Left lung (tissue), 10 donors: Measurements from ENCODE around the gene DBI. TPM values are rescaled to one million over a fixed set of nuclear protein-coding genes. Genes with fewer than 3 reads are reported as not detected.

Source experiments
- ATAC-seq: fragments of 200-7000 bp; cut with Tn5 transposase; one replicate; pipeline ENCODE4 v1.9.1; 2020; ENCODE audit warnings: moderate library complexity
- DNase-seq, 4 donors: peaks; one replicate each; pipeline ENCODE4 v3.0.0-alpha.2; 2013 to 2020
- H3K27ac ChIP-seq, 2 donors: fragments of 200-600 bp; sonication (generic) in 1 of 2; one replicate each; pipeline versions ENCODE4 v1.5.0 to v1.8.0; 2020 to 2021
- H3K27me3 ChIP-seq, 2 donors: fragments of 200-600 bp; sonication (generic) in 1 of 2; one replicate each; pipeline versions ENCODE4 v1.5.0 to v1.8.0; 2020 to 2021
- H3K36me3 ChIP-seq, 2 donors: fragments of 200-600 bp; sonication (generic) in 1 of 2; one replicate each; pipeline versions ENCODE4 v1.5.0 to v1.8.0; 2020 to 2021
- H3K4me1 ChIP-seq, 2 donors: fragments of 200-600 bp; one replicate each; pipeline ENCODE4 v1.8.0; 2021
- H3K4me3 ChIP-seq, 2 donors: fragments of 200-600 bp; sonication (generic) in 1 of 2; one replicate each; pipeline versions ENCODE4 v1.5.0 to v1.8.0; 2020 to 2021; ENCODE audit warnings: mild to moderate bottlenecking in 1 of 2
- H3K9me3 ChIP-seq, 2 donors: fragments of 200-600 bp; sonication (generic) in 1 of 2; one replicate each; pipeline versions ENCODE4 v1.5.0 to v1.8.0; 2020 to 2021
- intact Hi-C, 2 donors: fragments of 100-400 bp; cut with DNase I; formaldehyde crosslinking; loops; one replicate each; pipeline versions ENCODE4 v1.11.2 to v1.14.2; 2022
- polyA plus RNA-seq, 6 donors: library from polyadenylated mRNA; unstranded; fragments of 120-200 nt; gene quantifications; one replicate each; pipeline ENCODE4 v1.2.1, GENCODE V29; 2013; ENCODE audit not compliant: insufficient read length in 6 of 6
- total RNA-seq, 2 donors: library from RNA; stranded (reverse); fragmentation: NEBNext Ultra II Directional; extraction: Animal tissue kit (Norgen Biotek cat#: 25700); gene quantifications; one replicate each; pipeline ENCODE4 v1.2.1, GENCODE V29; 2021
- TF ChIP-seq, protein P1 (sequence below), 2 donors: fragments of 200-600 bp; sonication (generic) in 1 of 2; IDR thresholded peaks; one replicate each; pipeline versions ENCODE4 v1.5.0 to v1.8.0; 2021; ENCODE audit warnings: antibody characterized with exemption in 2 of 2
- donor health status: DM: no; HTN: yes; CAD: no.
- donor health status: DM: no; HTN: no; CAD: no.

Gene DBI
- total and polyA plus RNA-seq, 8 donors = 125 to 185 (median 157) TPM

DNA sequence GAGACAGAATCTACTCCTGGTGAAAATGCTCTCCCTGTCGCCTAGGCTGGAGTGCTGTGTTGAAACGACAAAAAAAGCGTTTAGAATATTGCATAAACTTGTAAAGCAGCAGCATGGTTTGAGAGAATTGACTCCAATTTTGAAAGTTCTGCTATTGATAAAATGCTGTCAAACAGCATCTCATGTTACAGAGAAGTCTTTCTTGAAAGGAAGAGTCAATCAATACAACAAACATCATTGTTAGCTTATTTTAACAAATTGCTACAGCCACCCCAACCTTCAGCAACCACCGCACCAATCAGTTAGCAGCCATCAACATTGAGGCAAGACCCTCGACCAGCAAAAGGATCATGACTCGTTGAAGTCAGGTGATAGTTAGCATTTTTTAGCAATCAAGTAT lies 7.0 kb upstream of the DBI start:
- Histone ChIP-seq H3K4me1 (peaks cover 0 to 5% of the 10 kb centered on the region in 2 donors), H3K27ac (no peak overlapping the region), H3K27me3 (no peaks in the 10 kb centered on the region), H3K4me3 (no peak overlapping the region), H3K9me3 (no peaks in the 10 kb centered on the region), H3K36me3 (no peaks in the 10 kb centered on the region)
- no peak for ATAC-seq
- DNase-seq = no peak
- TF ChIP-seq, protein P1, sequence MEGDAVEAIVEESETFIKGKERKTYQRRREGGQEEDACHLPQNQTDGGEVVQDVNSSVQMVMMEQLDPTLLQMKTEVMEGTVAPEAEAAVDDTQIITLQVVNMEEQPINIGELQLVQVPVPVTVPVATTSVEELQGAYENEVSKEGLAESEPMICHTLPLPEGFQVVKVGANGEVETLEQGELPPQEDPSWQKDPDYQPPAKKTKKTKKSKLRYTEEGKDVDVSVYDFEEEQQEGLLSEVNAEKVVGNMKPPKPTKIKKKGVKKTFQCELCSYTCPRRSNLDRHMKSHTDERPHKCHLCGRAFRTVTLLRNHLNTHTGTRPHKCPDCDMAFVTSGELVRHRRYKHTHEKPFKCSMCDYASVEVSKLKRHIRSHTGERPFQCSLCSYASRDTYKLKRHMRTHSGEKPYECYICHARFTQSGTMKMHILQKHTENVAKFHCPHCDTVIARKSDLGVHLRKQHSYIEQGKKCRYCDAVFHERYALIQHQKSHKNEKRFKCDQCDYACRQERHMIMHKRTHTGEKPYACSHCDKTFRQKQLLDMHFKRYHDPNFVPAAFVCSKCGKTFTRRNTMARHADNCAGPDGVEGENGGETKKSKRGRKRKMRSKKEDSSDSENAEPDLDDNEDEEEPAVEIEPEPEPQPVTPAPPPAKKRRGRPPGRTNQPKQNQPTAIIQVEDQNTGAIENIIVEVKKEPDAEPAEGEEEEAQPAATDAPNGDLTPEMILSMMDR (IDR thresholded peaks at IDR 0.05) = no peak
- intact Hi-C loops = no loop called here

DNA sequence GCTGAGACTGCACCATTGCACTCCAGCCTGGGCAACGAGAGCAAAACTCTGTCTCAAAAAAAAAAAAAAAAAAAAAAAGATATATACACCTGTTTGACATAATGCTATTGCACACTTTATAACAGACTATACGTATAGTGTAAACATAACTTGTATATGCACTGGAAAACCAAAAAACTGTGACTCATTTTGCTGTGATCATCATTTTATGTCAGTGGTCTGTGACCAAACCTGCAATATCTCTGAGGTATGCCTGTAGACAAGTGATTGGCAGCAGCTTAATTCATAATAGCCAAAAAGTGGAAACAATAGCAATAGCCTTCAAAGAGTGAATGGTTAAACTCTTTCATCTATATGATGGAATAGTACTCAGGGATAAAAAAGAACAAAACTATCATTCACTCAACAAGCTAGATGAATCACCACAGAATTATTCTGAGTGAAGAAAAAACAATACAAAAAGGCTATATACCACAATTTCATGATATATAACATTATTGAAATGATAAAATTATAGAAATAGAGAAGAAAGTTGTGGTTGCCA lies 6.3 kb upstream of the DBI start:
- H3K4me1 ChIP-seq = peaks cover 2 to 12% of the 10 kb centered on the region in 2 donors
- H3K9me3 ChIP-seq = no peaks in the 10 kb centered on the region
- DNase-seq (no peak), ATAC-seq (no peak)
- intact Hi-C loops = no loop called here
- TF ChIP-seq, protein P1 (IDR thresholded peaks at IDR 0.05) = no peak
- H3K4me3 ChIP-seq = no peak overlapping the region
- no peaks in the 10 kb centered on the region for H3K36me3 ChIP-seq
- no peaks in the 10 kb centered on the region for H3K27me3 ChIP-seq
- no peak overlapping the region for H3K27ac ChIP-seq

DNA sequence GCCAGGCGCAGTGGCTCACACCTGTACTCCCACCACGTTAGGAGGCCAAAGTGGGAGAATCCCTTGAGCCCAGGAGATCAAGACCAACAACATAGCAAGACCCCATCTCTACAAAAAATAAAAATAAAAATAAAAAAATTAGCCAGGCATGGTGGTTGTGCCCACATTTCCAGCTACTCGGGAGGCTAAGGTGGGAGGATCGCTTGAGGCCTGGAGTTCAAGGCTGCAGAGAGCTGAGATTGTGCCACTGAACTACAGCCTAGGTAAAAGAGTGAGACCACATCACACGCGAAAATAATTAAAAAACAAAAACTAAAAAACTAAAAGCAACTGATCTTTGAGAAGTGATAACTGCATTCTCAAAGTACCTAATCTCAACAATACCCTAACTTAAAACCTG lies 2.0 kb upstream of the DBI start:
- peaks cover 0 to 14% of the 10 kb centered on the region in 2 donors for H3K36me3 ChIP-seq
- peaks cover 15 to 41% of the 10 kb centered on the region in 2 donors for H3K4me1 ChIP-seq
- H3K27ac ChIP-seq = no peak overlapping the region
- H3K9me3 ChIP-seq = no peaks in the 10 kb centered on the region
- ATAC-seq (no peak), DNase-seq (no peak)
- H3K4me3 ChIP-seq = no peak overlapping the region
- H3K27me3 ChIP-seq = no peaks in the 10 kb centered on the region
- intact Hi-C loops = no loop called here
- TF ChIP-seq, protein P1 (IDR thresholded peaks at IDR 0.05) = no peak

DNA sequence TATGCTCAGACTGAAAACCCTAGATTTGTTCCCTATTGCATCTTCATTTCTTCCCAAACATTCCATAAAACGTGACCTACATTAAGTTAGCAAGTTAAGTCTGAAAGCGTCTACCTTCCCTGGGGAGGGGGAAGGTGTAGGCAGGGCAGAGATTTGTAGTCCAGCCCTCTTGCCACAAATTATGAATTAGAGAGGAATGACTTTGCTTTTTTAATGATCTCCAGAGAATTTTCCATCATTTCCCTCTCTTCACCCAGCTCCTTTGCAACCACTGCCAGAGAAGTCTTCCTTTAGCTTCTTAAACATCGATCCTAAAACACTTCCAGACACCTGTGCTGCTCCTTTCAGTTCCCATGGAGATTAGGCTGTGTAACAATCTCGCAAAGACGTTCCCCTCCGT lies 1.3 kb upstream of the DBI start:
- no peak for DNase-seq
- ATAC-seq = no peak
- H3K36me3 ChIP-seq = peaks cover 0 to 20% of the 10 kb centered on the region in 2 donors
- H3K9me3 ChIP-seq = no peaks in the 10 kb centered on the region
- peak overlapping the region in 1 of 2 donors; percentile 92 for H3K4me3 ChIP-seq
- H3K4me1 ChIP-seq = peaks cover 15 to 42% of the 10 kb centered on the region in 2 donors
- H3K27ac ChIP-seq = no peak overlapping the region
- TF ChIP-seq, protein P1 (IDR thresholded peaks at IDR 0.05) = no peak
- intact Hi-C loops = no loop called here
- H3K27me3 ChIP-seq = no peaks in the 10 kb centered on the region

DNA sequence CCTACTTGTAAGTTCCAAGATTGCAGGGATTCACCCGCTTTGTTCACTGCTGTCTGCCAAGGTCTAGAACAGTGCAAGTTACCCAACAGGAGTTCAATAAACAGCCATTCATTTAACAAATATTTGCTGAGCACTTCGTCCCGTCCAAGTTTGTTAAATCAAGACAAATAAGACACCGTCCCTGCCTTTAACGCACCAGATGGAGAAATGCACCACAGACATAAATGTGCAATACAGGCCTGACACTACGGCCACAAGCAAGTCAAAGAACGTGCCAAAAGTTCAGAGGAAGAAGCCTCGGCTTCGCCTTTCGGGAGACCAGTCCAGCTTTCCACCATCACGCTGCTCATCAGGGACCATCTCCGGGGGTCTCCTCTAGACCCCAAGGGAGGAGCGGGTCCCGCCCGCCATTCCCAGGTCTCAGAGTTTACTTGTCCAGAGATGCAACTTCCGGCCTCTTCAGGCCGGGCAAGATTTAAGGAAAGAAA lies 572 bp upstream of the DBI start:
- peak overlapping the region; percentile 86 to 89 for H3K27ac ChIP-seq
- H3K4me1 ChIP-seq = peaks cover 15 to 42% of the 10 kb centered on the region in 2 donors
- no peaks in the 10 kb centered on the region for H3K9me3 ChIP-seq
- TF ChIP-seq, protein P1 (IDR thresholded peaks at IDR 0.05) = no peak
- ATAC-seq (peak; percentile 17), DNase-seq (no peak)
- H3K4me3 ChIP-seq = peak overlapping the region; percentile 64 to 92
- intact Hi-C loops = no loop called here
- H3K27me3 ChIP-seq = no peaks in the 10 kb centered on the region
- peaks cover 0 to 28% of the 10 kb centered on the region in 2 donors for H3K36me3 ChIP-seq
